ENCODE results near the gene NUDCD3.

The NUDCD3 gene

GRCh38 chr7:44396931-44397545 lies 93.4 kb downstream of the NUDCD3 start:
- no peak for DNase-seq

DNA sequence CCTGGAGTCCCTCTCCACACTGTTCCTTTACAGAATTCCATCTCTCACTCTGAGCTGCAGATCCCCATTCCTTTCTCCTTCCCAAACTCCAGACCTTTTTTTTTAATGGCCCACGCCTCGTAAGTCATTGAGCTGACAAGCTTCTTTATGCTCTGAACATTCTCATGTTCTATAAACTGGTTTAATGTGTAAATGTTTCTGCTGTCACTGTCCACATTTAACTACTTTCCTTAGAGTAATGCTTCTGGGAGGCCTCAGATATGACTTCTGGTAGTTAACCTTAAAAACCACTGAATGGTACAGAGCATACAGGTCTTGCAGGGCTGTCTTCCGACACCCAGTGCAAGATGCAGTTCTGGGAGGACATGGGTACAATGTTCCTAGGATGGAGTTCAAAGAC lies 94.0 kb downstream of the NUDCD3 start:
- DNase-seq: no peak

DNA sequence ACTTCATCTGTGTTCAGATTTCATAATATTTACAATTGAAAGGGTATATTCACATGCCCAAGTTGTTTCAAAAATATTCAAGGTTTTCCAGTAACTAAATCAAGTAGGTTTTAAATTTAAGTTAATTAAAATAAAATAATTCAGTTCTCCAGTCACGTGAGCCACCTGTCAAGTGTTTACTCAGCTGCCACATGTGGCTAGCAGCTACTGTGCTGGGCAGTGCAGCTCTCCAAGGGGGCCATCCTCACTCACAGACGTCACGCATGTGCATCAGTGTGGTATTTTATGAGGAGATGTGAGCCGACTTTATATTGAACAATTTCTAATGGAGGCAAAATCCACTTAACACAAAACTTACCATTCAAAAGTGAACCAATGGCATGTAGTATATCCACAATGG lies 95.4 kb downstream of the NUDCD3 start:
- peak; percentile 80 for DNase-seq

GRCh38 chr7:44394636-44395035 lies 95.8 kb downstream of the NUDCD3 start:
- no peak for DNase-seq

DNA sequence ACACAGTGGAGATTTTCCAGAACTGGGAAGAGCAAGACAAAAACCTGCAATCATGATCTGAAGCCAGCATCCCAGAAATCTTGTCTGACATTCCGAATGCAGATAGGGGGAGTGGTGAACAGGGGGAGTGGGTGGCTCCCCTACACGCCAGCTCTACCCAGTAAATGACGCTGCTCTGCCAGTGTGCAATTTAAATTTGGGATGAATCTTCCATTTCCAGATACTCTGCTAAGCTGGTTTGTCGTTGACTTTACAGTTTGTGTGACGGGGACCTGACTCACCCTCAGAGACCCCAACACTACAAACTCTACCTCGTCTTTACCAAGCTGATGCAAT lies 96.4 kb downstream of the NUDCD3 start:
- DNase-seq: no peak

GRCh38 chr7:44393238-44394111 lies 97.0 kb downstream of the NUDCD3 start:
- no peak for DNase-seq

- no peak for DNase-seq
These were observed 97.8 kb downstream of the NUDCD3 start for GRCh38 chr7:44392618-44393010.

- DNase-seq: no peak
These were observed 98.5 kb downstream of the NUDCD3 start for GRCh38 chr7:44391746-44392617.

- peak; percentile 45 for DNase-seq
These were observed 99.3 kb downstream of the NUDCD3 start for GRCh38 chr7:44391171-44391570.

- DNase-seq: no peak
These were observed 99.8 kb downstream of the NUDCD3 start for GRCh38 chr7:44390701-44391100.

- no peak for DNase-seq
These were observed 102.1 kb downstream of the NUDCD3 start for GRCh38 chr7:44388089-44388970.

DNA sequence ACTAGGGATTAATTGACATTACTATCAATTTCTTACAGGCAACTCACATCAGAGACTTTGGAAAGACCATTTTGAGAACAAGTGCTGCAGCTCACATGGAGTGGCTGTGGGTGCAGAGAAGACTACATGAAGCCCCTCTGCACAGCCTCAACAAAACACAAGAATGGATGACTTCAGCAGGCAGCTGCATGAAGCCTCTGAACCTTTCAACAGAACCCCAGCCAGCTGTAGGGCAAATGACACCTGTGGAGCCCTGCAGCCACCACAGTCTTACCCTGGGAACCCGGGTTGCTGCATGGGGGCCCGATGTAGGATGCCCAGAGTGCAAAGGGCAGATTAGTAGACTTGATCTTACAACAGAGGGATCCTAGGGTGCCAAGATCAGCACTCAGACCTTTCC lies 103.1 kb downstream of the NUDCD3 start:
- no peak for DNase-seq

- DNase-seq: no peak
These were observed 104.1 kb downstream of the NUDCD3 start for GRCh38 chr7:44386139-44386913.

GRCh38 chr7:44385434-44386138 lies 104.9 kb downstream of the NUDCD3 start:
- DNase-seq: no peak

DNA sequence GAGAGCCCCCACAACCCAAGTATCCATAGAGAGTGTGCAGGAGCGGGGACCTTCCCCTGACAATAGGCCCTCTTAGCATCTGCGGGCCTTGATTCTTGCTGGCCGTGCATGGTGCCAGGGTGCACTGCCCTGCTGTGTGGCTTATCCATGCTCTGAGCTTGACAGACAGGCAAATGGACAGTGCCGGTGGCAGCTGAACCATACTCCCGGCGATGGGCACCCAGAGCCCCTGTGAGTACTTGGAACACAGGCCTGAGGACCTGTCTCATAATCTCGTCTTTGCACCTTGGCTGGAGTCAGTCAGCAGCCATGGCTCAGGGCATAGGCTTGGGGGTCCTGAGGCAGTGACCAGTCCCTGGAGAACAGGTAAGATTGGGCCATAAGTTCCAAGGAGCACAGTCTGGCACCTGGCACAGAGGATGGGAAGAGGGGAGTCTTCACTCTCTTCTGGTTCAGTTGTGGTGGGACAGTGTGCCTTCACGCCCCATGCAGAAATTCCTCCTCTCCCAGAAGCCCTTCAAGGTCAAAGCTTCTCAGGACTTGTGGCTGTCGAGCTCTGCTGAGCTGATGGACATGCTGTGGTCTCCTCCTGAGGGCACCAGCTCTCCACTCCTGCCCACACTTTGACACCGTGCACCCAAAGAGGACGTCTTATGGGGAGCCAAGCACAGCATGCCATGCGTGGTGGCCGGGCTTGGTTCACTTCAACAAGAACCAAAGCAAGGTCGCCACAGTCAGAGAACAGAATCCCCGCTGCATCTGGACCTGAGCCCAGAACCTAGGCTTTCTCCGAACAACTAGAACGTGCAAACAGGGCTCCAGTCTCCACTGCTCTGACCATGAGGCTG lies 105.6 kb downstream of the NUDCD3 start:
- no peak for DNase-seq

DNA sequence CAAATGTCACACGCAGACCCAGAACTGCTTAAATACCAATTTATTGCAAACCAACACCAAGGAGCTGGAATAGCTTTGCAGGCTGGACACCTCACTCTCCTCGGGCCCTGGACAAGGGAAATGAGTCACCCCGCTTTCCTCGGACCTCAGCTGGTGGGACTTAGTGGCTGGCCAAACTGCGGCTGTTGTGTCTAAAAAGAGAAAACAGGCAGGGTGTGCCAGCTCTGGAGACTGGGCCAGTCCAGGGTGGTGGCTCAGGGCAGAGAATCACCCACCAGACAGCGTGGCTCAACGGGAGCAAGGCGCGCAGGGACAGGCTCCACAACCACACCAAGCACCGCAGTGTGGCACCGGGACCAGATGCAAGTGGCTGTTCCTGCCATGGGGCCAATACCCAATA lies 106.9 kb downstream of the NUDCD3 start:
- DNase-seq: no peak

- DNase-seq: no peak
These were observed 107.8 kb downstream of the NUDCD3 start for GRCh38 chr7:44382459-44383265.

GRCh38 chr7:44381494-44382220 lies 108.8 kb downstream of the NUDCD3 start:
- no peak for DNase-seq
